Psoas muscle (tissue), 8 donors: ENCODE measurements around the gene DTD1. TPM values are rescaled to one million over a fixed set of nuclear protein-coding genes. Genes with fewer than 3 reads are reported as not detected.
"Not testable (repeated sequence)": the region's sequence is repeated elsewhere in the genome, so short reads cannot be mapped to it uniquely, and the experiment has no call there.

Experiments
- ATAC-seq, 4 donors: fragments of 200-7000 bp; cut with Tn5 transposase; one replicate each; pipeline ENCODE4 v1.9.1; 2020; ENCODE audit warnings: moderate library complexity in 3 of 4, mild to moderate bottlenecking in 2 of 4
- DNase-seq, 2 donors: peaks; one replicate each; pipeline ENCODE4 v3.0.0-alpha.2; 2020
- H3K27ac ChIP-seq: fragments of 200-600 bp; one replicate; pipeline ENCODE4 v1.8.0; 2022
- H3K27me3 ChIP-seq, 3 donors: fragments of 200-600 bp in 1 of 3; one replicate each; pipeline versions ENCODE4 v1.6.1 to v1.8.0; 2013 to 2022; ENCODE audit warnings: low read length in 2 of 3, mild to moderate bottlenecking in 2 of 3, moderate library complexity in 1 of 3; ENCODE audit not compliant: insufficient read depth in 3 of 3
- H3K36me3 ChIP-seq, 2 donors: fragments of 200-600 bp in 1 of 2; one replicate each; pipeline versions ENCODE4 v1.6.1 to v1.8.0; 2013 to 2022; ENCODE audit warnings: low read depth in 1 of 2, mild to moderate bottlenecking in 1 of 2, moderate library complexity in 1 of 2; ENCODE audit not compliant: insufficient read depth in 1 of 2
- H3K4me1 ChIP-seq: fragments of 200-600 bp; one replicate; pipeline ENCODE4 v1.8.0; 2022
- H3K4me3 ChIP-seq: fragments of 200-600 bp; one replicate; pipeline ENCODE4 v1.8.0; 2022; ENCODE audit warnings: mild to moderate bottlenecking
- H3K9me3 ChIP-seq: fragments of 200-600 bp; one replicate; pipeline ENCODE4 v1.8.0; 2022
- CTCF ChIP-seq: fragments of 200-600 bp; IDR thresholded peaks from one replicate; pipeline ENCODE4 v1.8.0; 2022; ENCODE audit warnings: antibody characterized with exemption
- WGBS, 3 donors: extraction: QIAGEN DNeasy Blood & Tissue Kit; methylation state at CpG; one replicate each; pipeline versions ENCODE4 v1.1.6 to v1.1.7; 2013; 5-methylcytosine and 5-hydroxymethylcytosine counted together
- intact Hi-C, 2 donors: fragments of 100-400 bp; cut with DNase I; formaldehyde crosslinking; loops; one replicate each; pipeline versions ENCODE4 v1.11.0 to v1.14.2; 2022
- polyA plus RNA-seq, 3 donors: library from polyadenylated mRNA; stranded (reverse); fragments of 200-250 nt; gene quantifications; one replicate each; pipeline ENCODE4 v1.2.3, GENCODE V29; 2013
- total RNA-seq, 4 donors: library from RNA; stranded (reverse); fragmentation: NEBNext Ultra II Directional in 2 of 4; extraction: Animal tissue kit (Norgen Biotek cat#: 25700) in 2 of 4; gene quantifications; one replicate each; pipeline versions ENCODE4 v1.2.1 to v1.2.4, GENCODE V29; 2021 to 2023
- donor health status: healthy with polysubstance abuse.
- donor health status: DM: no; HTN: no; CAD: no; lungs with moderate emphysema.
- donor health status: Bipolar disorder and iron deficiency.
- donor health status: healthy.
- donor health status: DM: yes; HTN: yes; CAD: no.
- donor health status: DM: no; HTN: no; CAD: no.
- donor health status: DM: no; HTN: no; CAD: no.
- donor health status: DM: yes; HTN: yes; CAD: no.

DTD1 gene
- total and polyA plus RNA-seq, 7 donors = 12.4 to 20.7 (median 18.2) TPM

DNA sequence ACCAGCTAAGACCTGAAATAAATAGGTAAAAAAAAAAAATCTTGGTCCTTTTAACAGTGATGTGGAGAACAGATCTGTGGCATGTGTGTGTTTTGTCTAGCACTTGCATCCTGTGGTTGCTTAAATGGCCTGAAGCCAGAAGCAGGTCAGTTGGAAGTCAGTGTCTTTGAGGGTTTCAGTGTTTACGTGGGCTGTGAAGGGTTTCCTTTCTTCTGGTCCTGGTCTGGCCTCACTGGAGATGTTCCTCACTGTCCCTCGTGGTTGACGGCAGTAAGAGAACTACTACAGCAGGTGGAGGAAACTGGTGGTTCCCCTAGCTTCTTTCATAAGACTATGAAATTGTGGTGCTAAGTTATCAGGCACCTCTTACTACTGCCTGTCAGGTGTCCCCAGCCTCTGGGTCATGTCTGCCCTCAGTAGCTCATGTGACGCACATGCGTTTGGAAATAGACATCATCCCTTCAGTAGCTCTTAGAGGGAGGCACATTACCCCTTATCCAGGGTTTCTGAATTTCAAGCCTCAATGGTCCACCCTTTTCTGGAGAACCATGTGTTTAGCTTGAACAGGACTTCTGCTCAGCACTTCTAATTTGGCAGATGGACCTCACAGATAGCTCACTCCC, 166.3 kb downstream of the DTD1 start:
- H3K9me3 ChIP-seq = no peaks in the 10 kb centered on the region
- no peaks in the 10 kb centered on the region for H3K36me3 ChIP-seq
- no peaks in the 10 kb centered on the region for H3K4me1 ChIP-seq
- ATAC-seq (no peak), DNase-seq (no peak)
- 67 to 68% (median 68%) methylated on average over 5 of the region's 5 CpGs for WGBS, 3 donors
- H3K4me3 ChIP-seq = no peak overlapping the region
- H3K27ac ChIP-seq = no peak overlapping the region
- intact Hi-C loops = no loop called here
- H3K27me3 ChIP-seq = no peaks in the 10 kb centered on the region
- no peak for TF ChIP-seq CTCF

- no peak for TF ChIP-seq CTCF
- ATAC-seq (no peak), DNase-seq (no peak)
- 90 to 95% (median 92%) methylated on average over 3 of the region's 3 CpGs for WGBS, 3 donors
- intact Hi-C loops = no loop called here
- no peaks in the 10 kb centered on the region for H3K9me3 ChIP-seq
- H3K4me1 ChIP-seq = no peaks in the 10 kb centered on the region
- H3K27ac ChIP-seq = no peak overlapping the region
- no peak overlapping the region for H3K4me3 ChIP-seq
- no peaks in the 10 kb centered on the region for H3K27me3 ChIP-seq
- H3K36me3 ChIP-seq = no peaks in the 10 kb centered on the region
Measured at GRCh38 chr20:18754653-18755045, 166.8 kb downstream of the DTD1 start.

DNA sequence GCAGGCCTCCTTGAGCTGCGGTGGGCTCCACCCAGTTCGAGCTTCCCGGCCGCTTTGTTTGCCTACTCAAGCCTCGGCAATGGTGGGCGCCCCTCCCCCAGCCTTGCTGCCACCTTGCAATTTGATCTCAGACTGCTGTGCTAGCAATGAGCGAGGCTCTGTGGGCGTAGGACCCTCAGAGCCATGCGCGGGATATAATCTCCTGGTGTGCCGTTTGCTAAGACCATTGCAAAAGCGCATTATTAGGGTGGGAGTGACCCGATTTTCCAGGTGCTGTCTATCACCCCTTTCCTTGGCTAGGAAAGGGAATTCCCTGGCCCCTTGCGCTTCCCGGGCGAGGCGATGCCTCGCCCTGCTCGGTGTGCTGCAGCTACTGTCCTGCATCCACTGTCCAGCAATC, 173.0 kb downstream of the DTD1 start:
- H3K4me3 ChIP-seq, intact Hi-C loops, H3K27ac ChIP-seq, H3K4me1 ChIP-seq, DNase-seq, ATAC-seq, H3K27me3 ChIP-seq, H3K9me3 ChIP-seq, H3K36me3 ChIP-seq: not testable (repeated sequence)
- 94 to 96% (median 95%) methylated on average over 16 to 19 of the region's 19 CpGs for whole genome bisulfite sequencing, 3 donors

DNA sequence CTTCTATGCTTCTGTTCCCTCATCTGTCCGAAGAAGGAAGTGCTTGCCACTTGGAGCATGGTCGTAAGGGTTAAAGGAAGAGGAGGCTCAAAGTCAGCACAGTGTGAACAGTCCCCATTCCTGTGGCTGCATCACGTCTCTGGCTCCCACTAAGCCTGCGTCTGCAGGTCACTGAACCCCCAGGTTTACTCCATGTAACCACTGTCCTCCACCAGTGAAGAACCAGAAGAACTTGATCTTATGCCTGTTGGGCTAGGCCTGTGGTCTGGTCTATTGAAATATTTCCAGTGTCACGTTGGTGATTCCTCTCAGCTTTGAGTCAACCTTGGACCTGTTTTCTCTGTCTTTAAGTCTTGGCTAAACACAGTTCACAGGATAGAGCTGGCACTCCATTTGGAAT, 179.8 kb downstream of the DTD1 start:
- DNase-seq (no peak), ATAC-seq (no peak)
- TF ChIP-seq CTCF = no peak
- Histone ChIP-seq H3K4me1 (no peaks in the 10 kb centered on the region), H3K4me3 (no peak overlapping the region), H3K9me3 (no peaks in the 10 kb centered on the region), H3K27ac (no peak overlapping the region), H3K27me3 (no peaks in the 10 kb centered on the region), H3K36me3 (peaks cover 0 to 10% of the 10 kb centered on the region in 2 donors)
- intact Hi-C loops = no loop called here
- 68 to 72% (median 72%) methylated on average over 5 of the region's 5 CpGs for WGBS, 3 donors

DNA sequence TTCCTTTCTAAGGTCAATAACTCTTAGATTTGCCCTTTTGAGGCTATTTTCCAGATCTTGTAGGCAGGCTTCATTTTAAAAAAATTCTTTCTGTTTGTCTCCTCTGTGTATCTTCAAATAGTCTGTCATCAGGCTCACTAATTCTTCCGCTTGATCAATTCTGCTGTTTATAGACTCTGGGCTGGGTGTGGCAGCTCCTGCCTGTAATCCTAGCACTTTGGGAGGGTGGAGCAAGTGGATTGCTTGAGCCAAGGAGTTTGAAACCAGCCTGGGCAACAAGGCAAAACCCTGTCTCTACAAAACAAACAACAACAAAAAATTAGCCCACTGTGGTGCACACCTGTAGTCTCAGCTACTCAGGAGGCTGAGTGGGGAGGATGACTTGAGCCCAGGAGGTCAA, 185.7 kb downstream of the DTD1 start:
- 70 to 92% (median 85%) methylated on average over 1 of the region's 1 CpG for WGBS, 3 donors
- no peaks in the 10 kb centered on the region for H3K9me3 ChIP-seq
- DNase-seq = no peak
- H3K4me1 ChIP-seq = no peaks in the 10 kb centered on the region
- no peak overlapping the region for H3K4me3 ChIP-seq
- no peak for ATAC-seq
- H3K27ac ChIP-seq = no peak overlapping the region
- intact Hi-C loops = no loop called here
- TF ChIP-seq CTCF = no peak
- H3K36me3 ChIP-seq = no peaks in the 10 kb centered on the region
- no peaks in the 10 kb centered on the region for H3K27me3 ChIP-seq
